ENCODE data around the gene PRSS53.
"Not testable (repeated sequence)": the region's sequence is repeated elsewhere in the genome, so short reads cannot be mapped to it uniquely, and the experiment has no call there.

The PRSS53 gene

DNA sequence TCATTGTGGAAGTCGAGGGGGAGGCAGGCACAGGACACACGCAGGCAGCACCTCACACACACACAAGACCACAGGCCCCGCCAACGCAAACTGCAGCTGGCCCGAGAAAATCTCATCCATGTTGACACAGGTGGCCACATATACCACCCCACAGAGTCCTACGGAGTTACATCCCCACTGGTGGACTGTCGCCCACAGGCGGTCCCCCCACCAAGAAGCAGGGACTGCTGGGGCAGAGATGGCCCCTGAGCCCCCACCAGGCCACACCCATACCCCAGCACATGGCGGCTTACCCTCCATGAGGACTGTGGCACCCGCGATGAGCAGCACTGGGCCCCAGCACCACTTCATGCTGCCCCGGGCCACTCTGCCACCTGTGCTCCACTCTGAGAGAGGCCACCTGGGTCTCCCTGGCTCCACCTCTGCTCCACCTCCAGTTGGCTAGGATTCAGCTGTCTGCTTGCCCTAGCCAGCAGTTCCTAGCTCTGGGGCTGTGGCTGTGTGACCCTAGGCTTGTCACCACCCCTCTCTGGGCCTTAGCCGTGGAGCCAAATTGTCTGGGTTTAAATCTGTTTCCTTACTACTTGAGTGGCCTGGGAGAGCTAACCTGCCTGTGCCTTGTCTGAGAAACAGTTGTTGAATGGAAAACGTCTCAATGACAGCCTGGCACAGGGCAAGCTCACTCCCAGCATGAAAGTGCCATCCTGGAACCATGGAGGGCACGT, at the start of gene PRSS53:
Gene PRSS53, minus strand, starts transcription at position 485 of the 725 bp plus-strand sequence. Its CDS starts 134 bp downstream, at position 351.
- DNase-seq, result no peak

DNA sequence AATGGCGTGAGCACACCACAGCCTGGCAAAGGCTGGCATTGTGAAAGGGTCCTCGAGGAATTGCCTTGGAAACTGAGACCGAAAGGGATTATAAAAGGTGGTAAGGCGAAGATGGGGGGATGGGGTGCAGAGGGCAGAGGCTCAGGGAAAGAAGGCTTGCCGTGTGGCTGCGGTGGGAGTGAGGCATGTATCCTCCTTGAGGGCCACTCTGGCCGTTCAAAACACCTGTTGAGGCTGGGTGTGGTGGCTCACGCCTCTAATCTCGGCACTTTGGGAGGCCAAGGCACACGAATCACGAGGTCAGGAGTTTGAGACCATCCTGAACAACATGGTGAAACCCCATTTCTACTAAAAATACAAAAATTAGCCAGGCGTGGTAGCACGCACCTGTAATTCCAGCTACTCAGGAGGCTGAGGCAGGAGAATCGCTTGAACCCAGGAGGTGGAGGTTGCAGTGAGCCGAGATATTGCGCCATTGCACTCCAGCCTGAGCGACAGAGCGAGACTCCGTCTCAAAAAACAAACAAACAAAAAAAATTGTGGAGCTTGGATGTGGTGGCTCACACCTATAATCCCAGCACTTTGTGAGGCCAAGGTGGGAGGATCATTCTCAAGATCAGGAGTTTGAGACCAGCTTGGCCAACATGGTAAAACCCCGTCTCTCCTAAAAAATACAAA, 48.2 kb upstream of the PRSS53 start:
- not testable (repeated sequence) for DNase-seq

DNA sequence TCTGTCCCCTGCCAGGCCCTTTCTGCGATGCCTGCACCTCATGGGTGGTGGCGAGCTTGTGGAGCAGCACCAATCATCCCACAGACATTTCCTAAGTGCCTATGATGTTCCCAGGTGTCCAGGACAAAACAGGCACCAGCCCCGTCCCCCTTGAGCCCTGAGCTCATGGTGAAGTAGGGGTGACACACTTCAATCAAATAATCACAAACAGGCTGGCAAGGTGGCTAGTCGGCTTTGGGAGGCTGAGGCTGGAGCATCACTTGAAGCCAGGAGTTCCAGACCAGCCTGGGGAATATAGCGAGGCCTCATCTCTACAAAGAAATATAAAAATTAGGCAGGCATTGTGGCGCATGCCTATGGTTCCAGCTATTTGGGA, 47.5 kb upstream of the PRSS53 start:
- DNase-seq, result no peak

DNA sequence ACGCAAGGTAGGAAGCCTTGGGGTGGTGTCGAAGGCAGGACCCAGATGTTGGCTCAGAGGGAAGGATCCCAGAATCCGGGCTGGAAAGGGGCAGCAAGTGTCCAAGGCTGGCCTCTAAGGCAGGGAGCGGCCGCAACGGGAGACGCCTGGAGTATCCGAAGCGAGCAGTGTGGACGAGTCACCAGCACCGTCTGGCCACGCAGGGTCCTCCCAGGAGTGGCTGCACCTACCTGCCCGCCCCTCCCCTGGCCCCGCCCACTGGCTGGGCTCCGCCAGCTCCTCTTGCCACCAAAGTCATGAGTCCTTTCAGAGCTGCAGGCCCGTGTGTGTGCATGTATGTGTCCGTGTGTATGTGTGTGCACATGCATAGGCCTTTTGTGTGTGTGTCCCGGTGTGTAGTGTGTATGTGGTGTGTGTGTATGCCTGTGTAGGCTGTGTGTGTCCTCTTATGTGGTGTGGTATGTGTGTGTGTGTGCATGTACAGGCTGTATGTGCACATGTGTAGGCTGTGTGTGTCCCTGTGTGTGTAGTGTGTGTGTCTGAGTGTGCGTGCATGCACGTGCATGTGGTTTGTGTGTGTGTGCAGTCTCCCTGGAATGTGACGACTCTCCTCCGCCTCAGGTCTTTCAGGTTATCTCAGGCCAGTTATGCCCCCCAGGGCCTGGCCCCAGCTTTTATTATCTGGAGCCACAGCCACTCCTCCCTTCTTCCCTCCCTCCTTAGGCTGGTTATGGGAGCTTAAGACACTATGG, 47.0 kb upstream of the PRSS53 start, which contains the start of gene PRSS8:
Gene PRSS8, minus strand, starts transcription at position 193 of the 752 bp plus-strand sequence. CDS start 229 bp downstream, outside the sequence.
- DNase-seq, result no peak

DNA sequence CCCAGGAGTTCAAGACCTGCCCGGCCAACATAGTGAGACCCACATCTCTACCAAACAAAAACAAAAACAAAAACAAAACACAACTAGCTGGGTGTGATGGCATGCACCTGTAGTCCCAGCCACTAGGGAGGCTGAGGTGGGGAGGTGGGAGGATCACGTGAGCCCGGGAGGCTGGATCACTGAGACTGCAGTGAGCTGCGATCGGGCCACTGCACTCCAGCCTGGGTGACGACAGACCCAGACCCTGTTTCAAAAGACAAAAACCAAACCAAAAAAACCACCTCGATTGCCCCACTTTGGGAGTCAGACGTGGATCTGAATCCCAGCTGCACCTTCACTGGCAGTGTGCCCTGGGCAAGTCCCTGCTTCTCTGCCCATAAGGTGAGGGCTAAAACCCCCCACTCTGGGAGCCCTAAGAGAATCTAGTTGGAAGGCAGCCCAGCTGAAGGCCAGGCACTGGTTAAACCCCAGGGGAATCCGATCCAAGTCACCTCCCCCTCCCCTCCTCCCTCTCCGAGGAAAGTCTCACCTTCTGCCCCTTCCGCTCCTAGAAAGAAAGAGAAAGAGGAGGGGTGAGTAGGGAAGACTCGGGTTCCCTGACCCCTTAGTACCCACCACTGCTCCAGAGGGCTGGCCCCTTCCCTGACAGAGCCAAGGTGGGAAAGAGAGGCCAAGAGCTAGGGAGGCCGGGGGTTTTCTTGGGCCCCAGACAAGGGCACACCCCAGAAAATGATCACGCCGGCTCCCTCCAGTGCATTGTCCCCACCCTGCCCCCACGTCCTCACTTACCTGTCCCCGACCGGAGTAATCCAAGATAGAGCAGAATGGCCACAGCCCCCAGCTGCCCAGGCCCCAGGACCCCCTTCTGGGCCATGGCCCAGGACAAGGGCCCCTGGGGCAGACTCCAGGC, 46.1 kb upstream of the PRSS53 start:
- DNase-seq, result no peak

DNA sequence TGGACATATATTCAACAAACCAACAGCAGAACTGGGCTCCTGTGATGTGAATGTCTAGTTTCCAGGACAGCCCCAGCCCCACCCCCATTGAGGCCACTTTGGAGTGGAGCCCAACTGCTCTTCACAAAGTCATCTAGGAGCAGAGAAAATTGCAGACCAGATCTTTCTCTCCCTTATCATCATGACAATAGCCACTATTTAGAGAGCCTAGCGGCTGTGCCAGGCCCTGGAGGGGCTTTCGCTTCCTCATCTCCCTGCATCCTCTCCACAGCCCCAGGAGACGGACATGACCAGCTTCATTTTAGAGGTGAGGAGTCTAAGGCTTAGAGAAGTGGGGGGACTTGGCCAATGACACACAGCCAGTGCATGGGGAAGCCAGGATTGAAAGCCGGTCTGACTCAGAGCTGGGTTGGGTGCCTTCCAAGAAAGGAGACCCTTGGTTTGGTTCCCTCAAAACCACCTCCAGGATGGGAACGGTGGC, 45.4 kb upstream of the PRSS53 start:
- DNase-seq, result no peak

DNA sequence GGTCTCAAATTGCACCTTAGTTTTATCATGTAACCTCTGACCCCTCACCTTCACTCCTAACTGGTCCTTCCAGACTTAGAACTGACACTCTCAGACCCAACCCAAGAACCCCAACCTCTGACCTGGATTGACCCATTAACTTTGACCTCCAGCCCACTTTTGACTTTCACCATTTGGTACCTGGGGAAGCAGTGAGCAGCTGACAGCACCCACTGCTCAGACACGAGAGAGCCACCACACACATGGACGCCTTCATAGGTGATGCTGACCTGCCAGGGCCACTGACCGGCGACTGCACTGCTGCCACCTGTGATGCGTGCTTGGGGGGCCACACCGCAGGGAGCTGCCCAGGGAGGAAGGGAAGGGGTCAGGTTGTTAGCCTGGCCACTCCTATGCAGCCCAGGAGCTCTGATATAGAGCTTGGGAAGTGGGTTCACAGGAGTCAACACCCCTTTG, 44.3 kb upstream of the PRSS53 start:
- no peak for DNase-seq

DNA sequence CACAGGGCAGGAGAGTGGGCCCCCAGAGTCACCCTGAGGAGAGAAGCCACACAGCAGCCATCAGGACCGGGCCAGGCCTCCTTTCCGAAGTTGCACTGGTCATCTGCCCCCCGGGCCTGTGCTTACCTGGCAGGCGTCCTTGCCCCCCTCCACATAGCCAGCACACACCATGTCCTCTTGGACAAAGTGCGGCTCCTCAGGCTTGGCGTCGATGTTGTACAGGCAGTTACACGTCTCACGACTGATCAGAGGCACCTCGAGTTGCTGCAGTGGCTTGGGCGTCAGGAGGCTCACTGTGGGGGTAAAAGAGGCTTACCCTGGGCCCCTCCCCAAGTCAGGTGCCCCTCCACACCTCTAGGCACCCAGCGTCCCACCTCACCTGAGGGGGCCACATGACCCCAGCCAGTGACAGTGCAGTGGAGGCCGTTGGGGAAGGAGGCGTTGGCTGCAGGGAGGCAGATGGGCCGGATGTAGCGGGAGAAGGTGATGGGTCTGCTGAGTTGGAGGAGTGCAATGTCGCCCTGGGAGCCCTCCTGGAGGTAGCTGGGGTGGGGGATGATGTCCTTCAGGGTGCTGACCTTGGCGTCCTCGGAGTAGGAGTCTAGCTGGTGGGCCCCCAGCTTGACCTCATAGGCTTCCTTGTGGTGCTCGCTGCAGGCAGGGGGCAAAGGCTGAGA, 43.7 kb upstream of the PRSS53 start:
- no peak for DNase-seq

DNA sequence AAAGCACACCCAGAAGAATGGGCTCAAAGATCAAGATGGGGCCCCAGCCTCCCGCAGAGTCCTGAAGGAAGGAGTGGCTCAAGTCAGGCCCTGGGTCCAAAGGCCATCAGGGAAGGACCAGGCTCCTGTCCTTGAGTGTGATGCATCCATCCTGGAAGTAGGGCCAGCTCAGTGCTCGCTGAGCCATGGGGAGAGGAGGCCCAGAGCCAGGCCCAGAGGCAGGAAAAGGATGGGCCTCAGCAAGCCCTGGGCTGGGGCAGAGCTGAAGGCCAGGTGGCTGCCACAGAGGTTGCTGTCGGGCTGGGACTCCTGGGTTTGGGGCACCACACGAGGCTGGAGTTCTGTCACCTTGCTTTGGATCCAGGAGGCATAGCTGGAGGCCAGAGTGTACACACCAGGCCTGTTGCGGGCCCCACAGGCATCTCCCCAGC, 43.1 kb upstream of the PRSS53 start:
- DNase-seq, result no peak

DNA sequence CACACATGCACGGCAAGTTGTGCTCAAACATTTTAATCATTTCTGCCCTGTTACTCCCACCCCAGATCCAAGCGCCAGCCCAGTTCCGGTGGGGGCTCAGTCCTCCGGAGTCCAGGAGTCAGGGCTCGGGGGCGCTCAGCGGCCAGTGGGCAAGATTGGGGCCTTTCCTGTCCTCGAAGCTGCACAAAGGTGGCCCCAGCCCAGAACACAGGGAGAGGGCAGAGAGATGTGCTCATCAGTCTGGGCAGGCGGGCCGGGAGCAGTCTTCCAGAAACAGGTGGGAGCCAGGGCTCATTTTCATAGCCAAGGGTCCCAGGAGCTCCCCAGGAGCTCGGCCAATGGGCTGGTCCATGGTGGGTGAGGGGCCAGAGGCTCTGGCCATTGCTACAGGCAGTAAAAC, 42.7 kb upstream of the PRSS53 start:
- no peak for DNase-seq

DNA sequence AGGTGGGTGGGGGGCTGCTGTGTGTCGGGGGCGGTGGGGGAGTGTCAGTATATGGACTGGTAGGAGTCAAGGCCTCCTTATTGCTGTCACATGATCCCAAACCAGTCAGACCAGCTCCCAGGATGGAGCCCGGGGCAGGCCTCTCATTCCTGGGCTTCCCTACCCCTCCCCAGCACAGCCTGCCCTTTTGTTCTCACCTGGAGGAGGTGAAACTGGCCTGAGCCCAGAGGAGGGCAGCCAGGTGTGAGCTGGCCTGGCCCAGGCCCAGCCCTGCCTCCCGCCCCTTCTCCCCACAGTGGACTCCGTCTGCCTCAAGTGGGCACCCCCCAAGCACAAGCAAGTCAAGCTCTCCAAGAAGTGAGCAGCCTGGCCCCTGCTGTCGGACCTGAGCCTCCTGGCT, 42.2 kb upstream of the PRSS53 start:
- no peak for DNase-seq

DNA sequence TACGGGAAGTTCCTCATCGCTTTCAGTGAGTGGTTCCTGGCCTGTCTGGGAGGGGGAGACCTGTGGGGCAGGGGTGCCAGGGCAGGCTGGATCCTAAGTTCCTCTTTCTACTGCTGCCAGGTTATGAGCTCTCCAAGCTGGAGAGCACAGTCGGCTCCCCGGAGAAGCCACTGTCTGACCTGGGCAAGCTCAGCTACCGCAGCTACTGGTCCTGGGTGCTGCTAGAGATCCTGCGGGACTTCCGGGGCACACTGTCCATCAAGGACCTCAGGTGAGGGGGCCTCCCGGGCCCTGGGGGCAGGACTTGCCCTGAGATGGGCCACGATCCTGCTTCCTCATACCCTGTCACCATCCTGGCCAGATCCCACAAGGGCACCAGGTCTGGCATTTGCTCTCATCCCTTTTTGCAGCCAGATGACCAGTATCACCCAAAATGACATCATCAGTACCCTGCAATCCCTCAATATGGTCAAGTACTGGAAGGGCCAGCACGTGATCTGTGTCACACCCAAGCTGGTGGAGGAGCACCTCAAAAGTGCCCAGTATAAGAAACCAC, 41.7 kb upstream of the PRSS53 start:
- no peak for DNase-seq

DNA sequence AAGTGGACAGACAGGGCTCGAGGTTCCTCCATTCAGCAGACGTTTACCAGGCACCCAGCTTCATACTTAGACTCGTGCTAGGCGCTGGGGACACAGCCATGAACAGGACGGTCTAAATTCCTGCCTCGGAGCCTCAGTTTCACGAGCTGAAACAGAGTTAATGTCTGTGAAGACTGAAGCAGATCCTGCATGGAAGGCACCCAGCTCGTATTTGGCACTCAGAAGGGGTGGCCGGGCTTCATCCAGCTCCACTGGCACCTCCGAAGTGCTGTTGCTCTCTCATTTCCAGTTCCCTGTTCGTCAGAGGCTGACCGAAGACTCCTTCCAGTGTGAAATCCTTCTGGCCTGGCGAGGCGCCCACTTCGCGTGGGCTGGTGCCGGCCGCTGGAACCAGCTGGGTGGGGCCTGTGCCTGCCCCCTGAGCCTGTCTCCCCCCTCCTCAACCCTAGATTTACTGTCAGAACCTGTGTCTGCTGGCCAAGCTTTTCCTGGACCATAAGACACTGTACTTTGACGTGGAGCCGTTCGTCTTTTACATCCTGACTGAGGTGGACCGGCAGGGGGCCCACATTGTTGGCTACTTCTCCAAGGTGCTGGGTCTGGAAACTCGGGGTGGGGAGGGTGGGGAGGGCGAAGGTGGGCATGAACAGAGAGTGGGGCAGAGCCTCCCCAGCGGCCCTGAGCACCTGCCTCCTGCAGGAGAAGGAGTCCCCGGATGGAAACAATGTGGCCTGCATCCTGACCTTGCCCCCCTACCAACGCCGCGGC, 41.0 kb upstream of the PRSS53 start:
- no peak for DNase-seq

DNA sequence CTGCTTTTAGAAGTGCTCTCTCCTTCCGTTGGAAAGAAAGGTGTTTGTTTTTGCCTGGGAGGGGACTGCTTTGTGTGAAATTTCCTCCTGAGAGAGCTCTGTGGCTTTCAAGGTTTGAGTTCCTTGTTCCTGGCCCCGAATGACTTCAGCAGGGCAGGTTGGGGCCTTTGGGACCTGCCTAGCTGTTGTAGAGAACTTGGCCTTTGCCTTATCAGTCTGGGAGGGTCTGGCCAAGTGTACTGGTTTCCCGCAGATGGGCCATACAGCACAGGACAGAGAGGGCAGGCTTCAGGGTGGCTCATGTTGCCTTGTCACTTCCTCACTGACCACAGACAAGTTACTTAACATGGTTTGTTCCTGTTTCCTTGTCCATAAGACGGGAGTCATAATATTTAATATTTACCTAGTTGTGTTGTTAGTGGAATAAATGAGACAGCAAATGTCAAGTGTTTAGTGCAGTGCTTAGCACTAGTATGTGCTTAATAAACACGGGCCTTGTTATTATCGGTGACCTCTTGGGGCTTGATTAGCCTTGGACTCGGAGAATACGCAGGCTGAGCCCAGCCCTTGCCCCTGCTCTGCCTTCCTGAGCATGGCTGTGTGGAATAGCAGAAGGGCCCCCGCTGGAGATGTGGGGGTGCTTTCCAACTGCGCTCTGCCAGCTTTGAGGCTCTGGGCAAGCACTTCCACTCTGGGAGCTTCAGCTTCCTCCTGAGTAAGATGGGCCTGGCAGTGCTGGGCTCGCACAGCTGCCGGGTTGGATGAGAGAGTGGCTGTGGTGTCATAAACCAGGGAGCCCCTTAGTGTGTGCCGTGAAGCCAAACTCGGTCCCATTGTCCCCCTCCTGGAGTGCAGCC, 40.2 kb upstream of the PRSS53 start:
- DNase-seq, result no peak

DNA sequence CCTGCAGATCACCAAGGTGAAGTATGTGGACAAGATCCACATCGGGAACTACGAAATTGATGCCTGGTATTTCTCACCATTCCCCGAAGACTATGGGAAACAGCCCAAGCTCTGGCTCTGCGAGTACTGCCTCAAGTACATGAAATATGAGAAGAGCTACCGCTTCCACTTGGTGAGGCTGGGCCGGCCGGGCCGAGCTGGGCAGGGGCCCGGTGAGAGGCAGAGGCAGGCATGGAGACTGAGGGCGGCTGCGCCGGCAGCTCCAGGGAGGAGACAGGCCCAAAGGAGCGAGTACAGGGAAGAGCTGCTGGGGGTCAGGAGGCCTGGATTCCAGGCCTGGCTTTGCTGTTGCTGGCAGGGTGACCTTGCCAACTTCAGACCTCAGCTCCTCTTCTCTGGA, 38.4 kb upstream of the PRSS53 start:
- DNase-seq, result no peak

DNA sequence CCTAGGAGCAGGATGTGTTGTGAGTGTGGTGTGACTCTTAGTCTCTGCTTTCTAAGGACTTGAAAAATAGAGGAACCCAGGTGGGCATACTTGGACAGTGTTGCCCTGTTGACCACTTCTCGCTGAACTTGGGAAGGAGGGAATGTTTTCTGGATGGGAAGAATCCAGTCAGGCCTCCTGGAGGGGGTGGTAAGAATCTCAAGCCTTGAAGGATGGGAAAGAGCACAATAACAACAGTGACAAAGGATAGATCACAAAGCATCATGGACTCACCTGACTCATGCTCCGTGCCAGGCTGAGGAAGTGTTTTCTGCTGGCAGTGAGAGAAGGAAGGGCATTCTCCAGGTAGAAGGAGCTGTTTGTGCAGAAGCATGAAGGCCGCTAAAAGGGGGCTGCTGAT, 37.1 kb upstream of the PRSS53 start:
- DNase-seq, result no peak

DNA sequence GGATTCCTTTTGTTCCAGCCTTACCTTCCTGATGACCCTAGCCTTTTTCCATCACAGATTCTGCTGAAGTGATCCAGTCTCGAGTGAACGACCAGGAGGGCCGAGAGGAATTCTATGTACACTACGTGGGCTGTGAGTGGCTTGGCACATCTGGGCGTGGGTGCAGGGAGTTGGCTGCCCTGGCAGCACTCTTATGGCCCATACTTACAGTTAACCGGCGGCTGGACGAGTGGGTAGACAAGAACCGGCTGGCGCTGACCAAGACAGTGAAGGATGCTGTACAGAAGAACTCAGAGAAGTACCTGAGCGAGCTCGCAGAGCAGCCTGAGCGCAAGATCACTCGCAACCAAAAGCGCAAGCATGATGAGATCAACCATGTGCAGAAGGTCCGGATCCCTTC, 31.4 kb upstream of the PRSS53 start:
- no peak for DNase-seq

DNA sequence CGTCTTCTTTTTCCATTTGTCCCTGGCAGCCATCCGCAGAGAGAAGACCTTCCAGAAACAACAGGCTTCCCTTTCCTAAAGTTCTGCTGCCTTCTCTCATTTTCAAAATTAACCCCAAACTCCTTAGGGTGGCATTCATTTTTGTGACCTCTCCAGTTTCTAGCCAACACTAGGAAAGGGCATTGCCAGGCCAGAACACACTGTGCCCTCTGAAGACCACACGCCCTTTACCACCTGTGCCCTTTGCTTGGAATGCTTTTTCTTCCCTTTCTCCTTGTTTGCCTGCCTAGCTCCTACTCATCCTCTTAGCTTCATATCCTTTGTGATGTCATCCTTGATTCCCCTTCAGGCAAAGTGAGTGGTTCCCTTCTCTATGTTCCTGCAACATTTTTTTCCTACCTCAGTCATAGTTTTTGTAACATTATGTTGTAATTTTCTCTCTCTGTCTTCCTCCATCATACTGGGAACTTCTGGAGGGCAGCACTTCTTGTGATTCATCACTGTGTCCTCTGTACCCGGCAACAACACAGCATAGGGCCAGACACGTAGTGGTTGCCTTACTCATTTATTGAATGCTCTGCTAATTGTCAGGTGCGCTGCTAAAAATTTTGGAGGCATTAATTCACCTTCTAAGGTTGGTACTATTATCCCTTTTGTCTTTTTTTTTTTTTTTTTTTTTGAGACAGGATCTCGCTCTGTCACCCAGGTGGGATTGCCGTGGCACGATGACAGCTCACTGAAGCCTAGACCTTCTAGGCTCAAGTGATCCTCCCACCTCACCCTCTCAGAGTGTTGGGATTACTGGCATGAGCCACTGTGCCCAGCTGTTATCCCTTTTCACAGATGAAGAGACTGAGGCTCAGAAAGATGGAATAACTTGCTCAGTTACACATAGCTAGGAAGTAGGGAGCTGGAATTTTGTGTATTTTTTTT, 29.7 kb upstream of the PRSS53 start:
- DNase-seq, result no peak

Data from CD4-positive, alpha-beta T cell treated with Interleukin-6 for 4 hours (primary cell).